Panc1 (cell line): ENCODE results near the gene OR8G5.

Experiments used
- CTCF ChIP-seq: fragments of 450-650 bp; IDR thresholded peaks from 2 replicates; pipeline ENCODE4 v1.5.1; 2017; ENCODE audit warnings: mild to moderate bottlenecking
- POLR2AphosphoS5 ChIP-seq: IDR thresholded peaks from 2 replicates; pipeline ENCODE4 v1.6.1; 2012; ENCODE audit warnings: mild to moderate bottlenecking, low read depth, low read length, moderate library complexity
- REST ChIP-seq, 2 experiments: IDR thresholded peaks; 2 replicates each; pipeline ENCODE4 v1.6.1; 2011 to 2012; ENCODE audit warnings: low read depth in 2 of 2, control low read depth in 1 of 2, low read length in 1 of 2, mild to moderate bottlenecking in 1 of 2, moderate library complexity in 1 of 2; ENCODE audit not compliant: insufficient read depth in 1 of 2

- TF ChIP-seq CTCF (no peak), POLR2AphosphoS5 (no peak), REST (IDR thresholded peaks at IDR 0.05; ENCODE audit: insufficient read depth in 1 of 2, low read depth in 2 of 2, low read length in 1 of 2) (no peak)
These were observed 57.0 kb downstream of the OR8G5 start for GRCh38 chr11:124313131-124313530.
